Activated CD4-positive, alpha-beta memory T cell treated with anti-CD3 and anti-CD28 coated beads, Interleukin-2, amount 10 ng/mL, durations not matched to agents 7 days and 5 days (primary cell): ENCODE measurements around the gene TUT7. TPM values are rescaled to one million over a fixed set of nuclear protein-coding genes. Genes with fewer than 3 reads are reported as not detected.
"Not testable (repeated sequence)": the region's sequence is repeated elsewhere in the genome, so short reads cannot be mapped to it uniquely, and the experiment has no call there.

Experiments used
- CTCF ChIA-PET: fragments of 350-600 bp; sonication (Branson Sonifier 250); formaldehyde crosslinking; loops from one replicate; lab custom pipeline; 2021; ENCODE audit warnings: antibody characterized with exemption, inconsistent platforms; lab: Charles Lee
- POLR2A ChIA-PET: fragments of 350-600 bp; sonication (Branson Sonifier 250); formaldehyde crosslinking; loops from one replicate; lab custom pipeline; 2021; ENCODE audit warnings: antibody characterized with exemption; lab: Charles Lee
- DNase-seq: peaks from one replicate; pipeline ENCODE4 v3.0.0-alpha.2; 2020
- H3K27ac Mint-ChIP-seq: one replicate; pipeline ENCODE4 v1.8.0; 2021; ENCODE audit warnings: mild to moderate bottlenecking, mixed read lengths
- H3K27me3 Mint-ChIP-seq: one replicate; pipeline ENCODE4 v1.8.0; 2021; ENCODE audit warnings: mixed read lengths
- H3K36me3 Mint-ChIP-seq: one replicate; pipeline ENCODE4 v1.8.0; 2021; ENCODE audit warnings: low read depth, mixed read lengths
- H3K4me1 Mint-ChIP-seq: one replicate; pipeline ENCODE4 v1.8.0; 2021; ENCODE audit warnings: mixed read lengths
- H3K4me3 Mint-ChIP-seq: one replicate; pipeline ENCODE4 v1.8.0; 2021; ENCODE audit warnings: mild to moderate bottlenecking, mixed read lengths
- H3K9me3 Mint-ChIP-seq: one replicate; pipeline ENCODE4 v1.8.0; 2021; ENCODE audit warnings: mixed read lengths
- total RNA-seq, 2 experiments: library from RNA; stranded (reverse); gene quantifications; one replicate each; pipeline ENCODE4 v1.2.3, GENCODE V29; 2021

The TUT7 gene
- total RNA-seq, result 10 to 100 TPM; 59.3 to 63.1 TPM

GRCh38 chr9:86354011-86354817 lies at the start of gene TUT7:
Gene TUT7, minus strand, starts transcription at chr9:86354410. Its CDS starts 1,211 bp downstream, at chr9:86353199.
- Mint-ChIP-seq H3K4me1 (peaks cover 40% of the 10 kb centered on the region), H3K36me3 (peaks cover 37% of the 10 kb centered on the region), H3K9me3 (no peaks in the 10 kb centered on the region), H3K4me3 (peak within 1 kb of the TSS; percentile 96), H3K27ac (peak within 1 kb of the TSS; percentile 98), H3K27me3 (peaks cover 6% of the 10 kb centered on the region)
- POLR2A ChIA-PET, result interaction anchor here (0.7 to 1.8 kb wide), 5 partner anchors 13 to 72 kb away, joined by 3 to 13 read pairs (median 6); partner anchors contain the start of gene ISCA1
- CTCF ChIA-PET, result no interaction called here
- peak; percentile 95 for DNase-seq

- ChIA-PET CTCF (no interaction called here), POLR2A (no interaction called here)
- H3K27ac Mint-ChIP-seq, result no peak overlapping the region
- peaks cover 3% of the 10 kb centered on the region for H3K4me1 Mint-ChIP-seq
- no peaks in the 10 kb centered on the region for H3K36me3 Mint-ChIP-seq
- no peaks in the 10 kb centered on the region for H3K9me3 Mint-ChIP-seq
- no peak for DNase-seq
- no peak overlapping the region for H3K4me3 Mint-ChIP-seq
- peaks cover 4% of the 10 kb centered on the region for H3K27me3 Mint-ChIP-seq
These were observed 48.4 kb upstream of the TUT7 start for GRCh38 chr9:86402591-86402990.

- no peak overlapping the region for H3K4me3 Mint-ChIP-seq
- no peaks in the 10 kb centered on the region for H3K4me1 Mint-ChIP-seq
- no peaks in the 10 kb centered on the region for H3K9me3 Mint-ChIP-seq
- H3K27me3 Mint-ChIP-seq, result peaks cover 20% of the 10 kb centered on the region
- ChIA-PET POLR2A (no interaction called here), CTCF (no interaction called here)
- H3K36me3 Mint-ChIP-seq, result no peaks in the 10 kb centered on the region
- no peak overlapping the region for H3K27ac Mint-ChIP-seq
- no peak for DNase-seq
These were observed 42.2 kb upstream of the TUT7 start for GRCh38 chr9:86396412-86396811.

- H3K36me3 Mint-ChIP-seq, POLR2A ChIA-PET, H3K9me3 Mint-ChIP-seq, DNase-seq, H3K4me1 Mint-ChIP-seq, H3K27ac Mint-ChIP-seq, H3K4me3 Mint-ChIP-seq: not testable (repeated sequence)
- CTCF ChIA-PET, result interaction anchor here (0.7 kb wide), 1 partner anchor 24 kb away, joined by 3 read pairs; no protein-coding TSS in a partner anchor
- H3K27me3 Mint-ChIP-seq, result peaks cover 29% of the 10 kb centered on the region
These were observed 36.0 kb upstream of the TUT7 start for GRCh38 chr9:86390184-86390583.

GRCh38 chr9:86389628-86390027 lies 35.4 kb upstream of the TUT7 start:
- Mint-ChIP-seq H3K4me3 (no peak overlapping the region), H3K4me1 (peaks cover 4% of the 10 kb centered on the region), H3K27ac (no peak overlapping the region), H3K27me3 (peaks cover 27% of the 10 kb centered on the region), H3K36me3 (no peaks in the 10 kb centered on the region), H3K9me3 (peaks cover 3% of the 10 kb centered on the region)
- no peak for DNase-seq
- ChIA-PET POLR2A (no interaction called here), CTCF (interaction anchor here (0.9 kb wide), 1 partner anchor 16 kb away, joined by 3 read pairs; no protein-coding TSS in a partner anchor)

GRCh38 chr9:86387376-86387775 lies 33.2 kb upstream of the TUT7 start:
- H3K27me3 Mint-ChIP-seq, result peaks cover 19% of the 10 kb centered on the region
- H3K4me3 Mint-ChIP-seq, result no peak overlapping the region
- no peak for DNase-seq
- POLR2A ChIA-PET, result no interaction called here
- peaks cover 4% of the 10 kb centered on the region for H3K4me1 Mint-ChIP-seq
- CTCF ChIA-PET, result no interaction called here
- H3K9me3 Mint-ChIP-seq, result peaks cover 3% of the 10 kb centered on the region
- no peak overlapping the region for H3K27ac Mint-ChIP-seq
- no peaks in the 10 kb centered on the region for H3K36me3 Mint-ChIP-seq

- CTCF ChIA-PET, H3K9me3 Mint-ChIP-seq, H3K4me1 Mint-ChIP-seq, H3K4me3 Mint-ChIP-seq, H3K27ac Mint-ChIP-seq, H3K36me3 Mint-ChIP-seq, DNase-seq, POLR2A ChIA-PET: not testable (repeated sequence)
- H3K27me3 Mint-ChIP-seq, result peaks cover 16% of the 10 kb centered on the region
These were observed 28.8 kb upstream of the TUT7 start for GRCh38 chr9:86383000-86383399.

GRCh38 chr9:86376016-86376415 lies 21.8 kb upstream of the TUT7 start:
- DNase-seq, result no peak
- CTCF ChIA-PET, result no interaction called here
- Mint-ChIP-seq H3K4me1 (no peaks in the 10 kb centered on the region), H3K9me3 (peaks cover 3% of the 10 kb centered on the region), H3K4me3 (no peak overlapping the region), H3K27me3 (peaks cover 18% of the 10 kb centered on the region), H3K27ac (no peak overlapping the region), H3K36me3 (no peaks in the 10 kb centered on the region)
- POLR2A ChIA-PET, result no interaction called here

- Mint-ChIP-seq H3K27ac (no peak overlapping the region), H3K4me1 (no peaks in the 10 kb centered on the region), H3K4me3 (no peak overlapping the region), H3K27me3 (peaks cover 14% of the 10 kb centered on the region), H3K36me3 (peaks cover 4% of the 10 kb centered on the region), H3K9me3 (peaks cover 22% of the 10 kb centered on the region)
- CTCF ChIA-PET, result no interaction called here
- no peak for DNase-seq
- POLR2A ChIA-PET, result no interaction called here
These were observed 15.6 kb upstream of the TUT7 start for GRCh38 chr9:86369810-86370209.

- CTCF ChIA-PET, result no interaction called here
- peaks cover 12% of the 10 kb centered on the region for H3K27me3 Mint-ChIP-seq
- no peak overlapping the region for H3K4me3 Mint-ChIP-seq
- no peaks in the 10 kb centered on the region for H3K4me1 Mint-ChIP-seq
- no peak overlapping the region for H3K27ac Mint-ChIP-seq
- DNase-seq, result no peak
- H3K36me3 Mint-ChIP-seq, result peaks cover 4% of the 10 kb centered on the region
- peaks cover 22% of the 10 kb centered on the region for H3K9me3 Mint-ChIP-seq
- POLR2A ChIA-PET, result no interaction called here
These were observed 14.8 kb upstream of the TUT7 start for GRCh38 chr9:86368871-86369521.

GRCh38 chr9:86361176-86361575 lies 7.0 kb upstream of the TUT7 start:
- Mint-ChIP-seq H3K4me1 (peaks cover 13% of the 10 kb centered on the region), H3K4me3 (no peak overlapping the region), H3K27me3 (peaks cover 9% of the 10 kb centered on the region), H3K9me3 (peaks cover 3% of the 10 kb centered on the region), H3K36me3 (no peaks in the 10 kb centered on the region), H3K27ac (no peak overlapping the region)
- ChIA-PET POLR2A (no interaction called here), CTCF (no interaction called here)
- DNase-seq, result no peak

GRCh38 chr9:86359151-86359879 lies 5.1 kb upstream of the TUT7 start:
- DNase-seq, result no peak
- Mint-ChIP-seq H3K27me3 (peaks cover 9% of the 10 kb centered on the region), H3K4me1 (peaks cover 21% of the 10 kb centered on the region), H3K36me3 (no peaks in the 10 kb centered on the region), H3K27ac (no peak overlapping the region), H3K4me3 (no peak overlapping the region), H3K9me3 (peaks cover 3% of the 10 kb centered on the region)
- POLR2A ChIA-PET, result no interaction called here
- CTCF ChIA-PET, result no interaction called here
